Measurements from ENCODE around the gene M1AP.

The M1AP gene

GRCh38 chr2:74538881-74539339, 109.2 kb downstream of the M1AP start:
- in situ Hi-C loops (cut with HindIII; ENCODE audit: low sequenced_read_pairs): no loop called here
- no peak for DNase-seq (ENCODE audit: low read depth, low spot score)
- no peak for TF ChIP-seq CTCF (IDR thresholded peaks at IDR 0.05; ENCODE audit: low read depth, low read length)
- H3K4me3 ChIP-seq (ENCODE audit: low read depth, low read length): no peak overlapping the region

GRCh38 chr2:74537140-74537539, 111.0 kb downstream of the M1AP start:
- in situ Hi-C loops (cut with HindIII; ENCODE audit: low sequenced_read_pairs): no loop called here
- DNase-seq (ENCODE audit: low read depth, low spot score): no peak
- H3K4me3 ChIP-seq (ENCODE audit: low read depth, low read length): no peak overlapping the region
- no peak for TF ChIP-seq CTCF (IDR thresholded peaks at IDR 0.05; ENCODE audit: low read depth, low read length)

GRCh38 chr2:74536166-74536950, 111.8 kb downstream of the M1AP start:
- no peak overlapping the region for H3K4me3 ChIP-seq (ENCODE audit: low read depth, low read length)
- in situ Hi-C loops (cut with HindIII; ENCODE audit: low sequenced_read_pairs): no loop called here
- DNase-seq (ENCODE audit: low read depth, low spot score): no peak
- no peak for TF ChIP-seq CTCF (IDR thresholded peaks at IDR 0.05; ENCODE audit: low read depth, low read length)

GRCh38 chr2:74535440-74535965, 112.6 kb downstream of the M1AP start:
- in situ Hi-C loops (cut with HindIII; ENCODE audit: low sequenced_read_pairs): no loop called here
- no peak for TF ChIP-seq CTCF (IDR thresholded peaks at IDR 0.05; ENCODE audit: low read depth, low read length)
- no peak overlapping the region for H3K4me3 ChIP-seq (ENCODE audit: low read depth, low read length)
- no peak for DNase-seq (ENCODE audit: low read depth, low spot score)

GRCh38 chr2:74534411-74534810, 113.7 kb downstream of the M1AP start:
- no peak for DNase-seq (ENCODE audit: low read depth, low spot score)
- TF ChIP-seq CTCF (IDR thresholded peaks at IDR 0.05; ENCODE audit: low read depth, low read length): no peak
- no peak overlapping the region for H3K4me3 ChIP-seq (ENCODE audit: low read depth, low read length)
- in situ Hi-C loops (cut with HindIII; ENCODE audit: low sequenced_read_pairs): no loop called here

GRCh38 chr2:74533464-74533863, 114.7 kb downstream of the M1AP start:
- no peak for TF ChIP-seq CTCF (IDR thresholded peaks at IDR 0.05; ENCODE audit: low read depth, low read length)
- in situ Hi-C loops (cut with HindIII; ENCODE audit: low sequenced_read_pairs): no loop called here
- no peak for DNase-seq (ENCODE audit: low read depth, low spot score)
- H3K4me3 ChIP-seq (ENCODE audit: low read depth, low read length): no peak overlapping the region
